Osteoblast (primary cell): ENCODE measurements around the gene SOX13. TPM values are rescaled to one million over a fixed set of nuclear protein-coding genes. Genes with fewer than 3 reads are reported as not detected.

Experiments used
- DNase-seq: peaks from one replicate; pipeline ENCODE4 v3.0.0; 2011; ENCODE audit warnings: low spot score, mixed read lengths; ENCODE audit not compliant: insufficient read length; ENCODE audit errors: missing footprints
- H2AFZ ChIP-seq: 2 replicates; pipeline ENCODE4 v1.6.0; 2011; ENCODE audit warnings: mild to moderate bottlenecking, low read length
- H3K27ac ChIP-seq: 2 replicates; pipeline ENCODE4 v1.5.1; 2011; ENCODE audit warnings: mild to moderate bottlenecking, low read depth, low read length, moderate library complexity
- H3K27me3 ChIP-seq: 2 replicates; pipeline ENCODE4 v1.6.0; 2012; ENCODE audit warnings: mild to moderate bottlenecking, control low read depth, inconsistent platforms, low read length, moderate library complexity; ENCODE audit not compliant: insufficient read depth
- H3K36me3 ChIP-seq: 2 replicates; pipeline ENCODE4 v1.5.1; 2011; ENCODE audit warnings: mild to moderate bottlenecking, low read length, control low read depth, moderate library complexity; ENCODE audit not compliant: insufficient read depth
- H3K4me1 ChIP-seq: 2 replicates; pipeline ENCODE4 v1.5.1; 2011; ENCODE audit warnings: mild to moderate bottlenecking, low read length, control low read depth, moderate library complexity; ENCODE audit not compliant: insufficient read depth
- H3K4me2 ChIP-seq: 2 replicates; pipeline ENCODE4 v1.6.0; 2011; ENCODE audit warnings: mild to moderate bottlenecking, low read length; ENCODE audit not compliant: insufficient read depth
- H3K4me3 ChIP-seq: fragments of 200-600 bp; sonication (generic); 3 replicates; pipeline ENCODE4 v1.5.1; 2012; ENCODE audit warnings: mild to moderate bottlenecking, low read length, inconsistent platforms; ENCODE audit not compliant: insufficient read depth
- H3K79me2 ChIP-seq: 2 replicates; pipeline ENCODE4 v1.6.0; 2012; ENCODE audit warnings: mild to moderate bottlenecking, low read length, control low read depth, inconsistent platforms; ENCODE audit not compliant: insufficient read depth
- H3K9me3 ChIP-seq: 2 replicates; pipeline ENCODE4 v1.5.1; 2011; ENCODE audit warnings: low read depth, low read length, control low read depth
- H4K20me1 ChIP-seq: 2 replicates; pipeline ENCODE4 v1.6.0; 2012; ENCODE audit warnings: mild to moderate bottlenecking, low read length, control low read depth; ENCODE audit not compliant: insufficient read depth
- total RNA-seq: library from RNA; depleted of rRNA; stranded (reverse); fragments of >200 nt; gene quantifications from 2 replicates; pipeline ENCODE4 v1.2.3, GENCODE V29; 2012
- TF ChIP-seq, protein P1 (sequence below): IDR thresholded peaks from 2 replicates; pipeline ENCODE4 v1.5.1; 2011; ENCODE audit warnings: mild to moderate bottlenecking, low read depth, low read length, moderate library complexity; ENCODE audit errors: extremely low read depth

SOX13 gene
- total RNA-seq, 1 donor = 9.0 TPM

DNA sequence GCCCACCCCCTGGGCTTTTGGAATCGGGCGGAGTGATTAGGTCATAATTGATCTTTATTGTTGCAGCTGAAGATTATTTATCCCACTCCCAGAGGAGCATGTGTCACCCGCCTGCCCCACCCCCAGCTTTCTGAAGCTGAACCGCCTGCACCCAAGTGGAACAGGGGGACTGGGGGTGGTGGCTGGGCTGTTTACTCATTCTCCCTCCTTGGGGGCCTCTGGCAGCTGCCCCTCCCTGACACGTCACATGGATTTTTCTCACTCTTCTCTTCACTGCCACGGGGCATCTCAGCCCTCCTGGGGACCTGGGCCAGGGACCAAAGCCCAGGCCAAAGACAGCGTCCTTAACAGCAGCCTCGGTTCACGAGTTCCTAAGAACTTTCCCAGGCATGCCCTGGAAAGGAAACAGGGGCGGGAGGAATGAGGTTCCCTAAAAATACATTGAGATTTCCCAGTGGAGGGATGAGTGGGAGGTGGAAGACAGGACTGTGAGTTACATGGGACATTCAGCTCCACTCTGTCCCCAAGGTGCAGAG is 31.6 kb upstream of the SOX13 start:
- Histone ChIP-seq H4K20me1 (no peaks in the 10 kb centered on the region), H3K4me3 (peak overlapping the region; percentile 57), H3K36me3 (no peaks in the 10 kb centered on the region), H3K4me1 (peaks cover 16% of the 10 kb centered on the region), H2AFZ (peak overlapping the region; percentile 95), H3K79me2 (no peaks in the 10 kb centered on the region), H3K27me3 (no peaks in the 10 kb centered on the region), H3K27ac (peak overlapping the region; percentile 89), H3K4me2 (peak overlapping the region; percentile 73), H3K9me3 (no peaks in the 10 kb centered on the region)
- TF ChIP-seq, protein P1, sequence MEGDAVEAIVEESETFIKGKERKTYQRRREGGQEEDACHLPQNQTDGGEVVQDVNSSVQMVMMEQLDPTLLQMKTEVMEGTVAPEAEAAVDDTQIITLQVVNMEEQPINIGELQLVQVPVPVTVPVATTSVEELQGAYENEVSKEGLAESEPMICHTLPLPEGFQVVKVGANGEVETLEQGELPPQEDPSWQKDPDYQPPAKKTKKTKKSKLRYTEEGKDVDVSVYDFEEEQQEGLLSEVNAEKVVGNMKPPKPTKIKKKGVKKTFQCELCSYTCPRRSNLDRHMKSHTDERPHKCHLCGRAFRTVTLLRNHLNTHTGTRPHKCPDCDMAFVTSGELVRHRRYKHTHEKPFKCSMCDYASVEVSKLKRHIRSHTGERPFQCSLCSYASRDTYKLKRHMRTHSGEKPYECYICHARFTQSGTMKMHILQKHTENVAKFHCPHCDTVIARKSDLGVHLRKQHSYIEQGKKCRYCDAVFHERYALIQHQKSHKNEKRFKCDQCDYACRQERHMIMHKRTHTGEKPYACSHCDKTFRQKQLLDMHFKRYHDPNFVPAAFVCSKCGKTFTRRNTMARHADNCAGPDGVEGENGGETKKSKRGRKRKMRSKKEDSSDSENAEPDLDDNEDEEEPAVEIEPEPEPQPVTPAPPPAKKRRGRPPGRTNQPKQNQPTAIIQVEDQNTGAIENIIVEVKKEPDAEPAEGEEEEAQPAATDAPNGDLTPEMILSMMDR = no peak
- DNase-seq = peak; percentile 81

DNA sequence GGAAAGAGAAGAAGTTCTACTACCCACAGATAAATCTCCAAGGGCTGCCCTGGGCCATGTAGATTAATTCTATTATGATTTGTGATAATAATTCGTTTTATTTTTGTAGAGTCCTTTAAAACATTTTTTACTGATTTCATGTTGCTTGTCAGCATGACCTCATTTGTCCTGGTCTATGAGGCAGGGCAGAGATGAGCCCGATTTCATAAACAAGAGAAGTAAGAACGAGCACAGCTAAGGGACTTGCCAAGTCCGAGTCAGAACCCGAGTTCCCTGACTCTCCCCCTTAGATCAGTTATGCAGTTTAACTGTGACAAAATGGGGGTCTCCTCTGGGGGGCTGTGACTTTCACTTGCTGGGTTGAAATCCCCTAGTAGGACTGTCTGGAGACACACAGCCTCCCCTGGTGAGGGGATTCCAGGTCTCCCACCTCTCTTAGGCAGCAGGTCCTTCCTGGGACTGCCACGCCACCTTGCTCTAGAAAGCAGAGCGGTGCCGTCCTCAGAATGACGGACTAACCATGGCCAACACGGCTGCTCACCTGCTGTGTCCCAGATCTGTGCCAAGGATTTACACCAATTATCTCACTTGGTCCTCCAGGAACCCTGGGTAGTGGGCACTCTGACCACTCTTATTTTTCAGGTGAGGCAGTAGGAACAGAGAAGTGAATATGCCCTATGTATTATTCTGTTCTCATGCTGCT is 31.0 kb upstream of the SOX13 start:
- peak overlapping the region; percentile 57 for H3K4me3 ChIP-seq
- H3K9me3 ChIP-seq = no peaks in the 10 kb centered on the region
- no peaks in the 10 kb centered on the region for H3K79me2 ChIP-seq
- H3K36me3 ChIP-seq = no peaks in the 10 kb centered on the region
- DNase-seq = no peak
- TF ChIP-seq, protein P1 = no peak
- peak overlapping the region; percentile 95 for H2AFZ ChIP-seq
- H3K27ac ChIP-seq = peak overlapping the region; percentile 89
- H3K4me2 ChIP-seq = peak overlapping the region; percentile 73
- H3K27me3 ChIP-seq = no peaks in the 10 kb centered on the region
- H3K4me1 ChIP-seq = peaks cover 16% of the 10 kb centered on the region
- no peaks in the 10 kb centered on the region for H4K20me1 ChIP-seq

DNA sequence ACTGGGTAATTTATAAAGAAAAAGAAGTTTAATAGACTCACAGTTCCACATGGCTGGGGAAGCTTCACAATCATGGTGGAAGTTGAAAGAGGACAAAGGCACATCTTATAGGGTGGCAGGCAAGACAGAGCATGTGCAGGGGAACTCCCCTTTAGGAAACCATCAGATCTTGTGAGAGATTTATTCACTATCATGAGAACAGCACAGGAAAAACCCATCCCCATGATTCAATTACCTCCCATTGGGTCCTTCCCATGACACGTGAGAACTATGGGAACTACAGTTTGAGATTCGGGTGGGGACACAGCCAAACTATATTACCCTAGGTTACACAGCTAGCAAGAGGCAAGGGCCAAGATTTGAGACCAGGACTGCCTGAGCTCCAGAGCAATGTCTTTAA is 30.4 kb upstream of the SOX13 start:
- H3K27ac ChIP-seq = no peak overlapping the region
- H3K27me3 ChIP-seq = no peaks in the 10 kb centered on the region
- H4K20me1 ChIP-seq = no peaks in the 10 kb centered on the region
- no peaks in the 10 kb centered on the region for H3K9me3 ChIP-seq
- H3K36me3 ChIP-seq = no peaks in the 10 kb centered on the region
- H3K4me3 ChIP-seq = no peak overlapping the region
- peaks cover 16% of the 10 kb centered on the region for H3K4me1 ChIP-seq
- no peak overlapping the region for H2AFZ ChIP-seq
- DNase-seq = no peak
- H3K79me2 ChIP-seq = no peaks in the 10 kb centered on the region
- TF ChIP-seq, protein P1 = no peak
- H3K4me2 ChIP-seq = no peak overlapping the region

DNA sequence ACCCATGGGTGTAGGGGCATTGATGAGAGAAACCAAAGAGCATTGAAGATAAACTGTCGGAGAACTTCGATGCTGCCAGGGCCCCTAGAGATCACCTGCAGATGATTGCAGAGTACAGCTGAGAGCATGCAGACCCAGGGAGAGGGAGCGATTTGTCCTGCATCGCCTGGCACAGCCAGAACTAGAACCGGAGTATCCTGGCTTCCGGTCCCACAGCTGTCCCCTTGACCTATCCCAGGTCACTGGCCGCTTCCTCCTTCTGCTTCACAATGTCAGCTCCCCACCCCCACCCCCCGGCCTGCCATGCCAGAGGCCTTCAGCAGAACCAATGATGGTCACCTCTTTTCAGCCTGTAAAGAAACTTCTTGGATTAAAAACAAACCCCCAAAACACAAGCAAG is 29.2 kb upstream of the SOX13 start:
- H4K20me1 ChIP-seq = no peaks in the 10 kb centered on the region
- H3K4me2 ChIP-seq = no peak overlapping the region
- no peaks in the 10 kb centered on the region for H3K36me3 ChIP-seq
- DNase-seq = no peak
- H3K4me3 ChIP-seq = no peak overlapping the region
- no peak overlapping the region for H3K27ac ChIP-seq
- no peak overlapping the region for H2AFZ ChIP-seq
- TF ChIP-seq, protein P1 = no peak
- H3K79me2 ChIP-seq = no peaks in the 10 kb centered on the region
- H3K9me3 ChIP-seq = no peaks in the 10 kb centered on the region
- H3K27me3 ChIP-seq = no peaks in the 10 kb centered on the region
- peaks cover 16% of the 10 kb centered on the region for H3K4me1 ChIP-seq
